HCT116 (cell line): ENCODE measurements around the gene ELN. TPM values are rescaled to one million over a fixed set of nuclear protein-coding genes. Genes with fewer than 3 reads are reported as not detected.

ENCODE experiments used
- ATAC-seq: fragments of 200-7000 bp; cut with Tn5 transposase; 2 replicates; pipeline ENCODE4 v1.9.1; 2020; ENCODE audit warnings: mild to moderate bottlenecking, moderate library complexity
- BruUV-seq: library from RNA; stranded (reverse); fragments of 400-500 nt; replicated peaks from 2 replicates; lab custom pipeline; 2021; lab: Mats Ljungman, UMichigan
- CTCF ChIA-PET: fragments of 300-600 bp; sonication (Branson Sonifier 250); formaldehyde crosslinking; loops from one replicate; lab custom pipeline; 2021; ENCODE audit warnings: antibody characterized with exemption; lab: Charles Lee
- POLR2A ChIA-PET: fragments of 300-600, 350-600 bp; sonication (Branson Sonifier 250); formaldehyde crosslinking; loops from one replicate; lab custom pipeline; 2021; ENCODE audit warnings: antibody characterized with exemption; lab: Charles Lee
- RAD21 ChIA-PET, 2 experiments: fragments of 300-600 bp; sonication (Branson Sonifier 250); formaldehyde crosslinking; loops; one replicate each; lab custom pipeline; 2023; ENCODE audit warnings: low total read pairs in 2 of 2; ENCODE audit not compliant: uncharacterized antibody in 2 of 2, unreplicated experiment in 2 of 2, low non-redundant PET in 1 of 2; lab: Charles Lee
- DNase-seq: peaks from one replicate; pipeline ENCODE4 v3.0.0-alpha.2; 2010; ENCODE audit warnings: low read depth, low spot score
- H2AFZ ChIP-seq: fragments of 200-600 bp; shearing (Covaris generic), sonication (generic); 2 replicates; pipeline ENCODE4 v1.6.1; 2017; ENCODE audit warnings: low read depth, mixed run types, mixed read lengths, antibody characterized with exemption, low read length; ENCODE audit not compliant: poor library complexity, severe bottlenecking
- H3K27ac ChIP-seq: 2 replicates; pipeline ENCODE4 v1.5.1; 2012; ENCODE audit warnings: low read depth, low read length
- H3K27me3 ChIP-seq: fragments of 200-600 bp; sonication (generic); 2 replicates; pipeline ENCODE4 v1.6.1; 2016; ENCODE audit warnings: mixed run types, low read length, mixed read lengths; ENCODE audit not compliant: insufficient read depth
- H3K36me3 ChIP-seq, 2 experiments: fragments of 200-500 bp in 1 of 2; fragments of 200-600 bp in 1 of 2; sonication (Bioruptor generic) in 1 of 2; sonication (generic) in 1 of 2; 2 replicates each; pipeline versions ENCODE4 v1.5.1 to v1.6.1; 2014 to 2016; ENCODE audit warnings: low read length in 2 of 2, inconsistent platforms in 1 of 2, mixed read lengths in 1 of 2, mixed run types in 1 of 2; ENCODE audit not compliant: insufficient read depth in 2 of 2, control insufficient read depth in 1 of 2
- H3K4me1 ChIP-seq, 2 experiments: fragments of 200-600 bp in 1 of 2; sonication (generic) in 1 of 2; 2 replicates each; pipeline versions ENCODE4 v1.5.1 to v1.6.1; 2012 to 2017; ENCODE audit warnings: low read length in 2 of 2, inconsistent platforms in 1 of 2, mild to moderate bottlenecking in 1 of 2, mixed read lengths in 1 of 2, mixed run types in 1 of 2, moderate library complexity in 1 of 2; ENCODE audit not compliant: insufficient read depth in 2 of 2, control insufficient read depth in 1 of 2
- H3K4me2 ChIP-seq: fragments of 200-600 bp; sonication (generic); 2 replicates; pipeline ENCODE4 v1.6.1; 2017; ENCODE audit warnings: mixed run types, low read length, mixed read lengths
- H3K4me3 ChIP-seq, 2 experiments: fragments of 200-600 bp in 1 of 2; sonication (generic) in 1 of 2; replicated peaks in 1 of 2; 2 replicates each; pipeline ENCODE4 v1.5.1; 2011 to 2016; ENCODE audit warnings: low read length in 2 of 2, control low read depth in 1 of 2, low read depth in 1 of 2, mild to moderate bottlenecking in 1 of 2, mixed read lengths in 1 of 2, mixed run types in 1 of 2
- H3K79me2 ChIP-seq: fragments of 200-600 bp; sonication (generic); 2 replicates; pipeline ENCODE4 v1.6.1; 2017; ENCODE audit warnings: mild to moderate bottlenecking, mixed run types, low read length, moderate library complexity, mixed read lengths; ENCODE audit not compliant: insufficient read depth
- H3K9ac ChIP-seq: fragments of 200-600 bp; sonication (generic); 2 replicates; pipeline ENCODE4 v1.6.1; 2016; ENCODE audit warnings: low read length, mixed read lengths
- H3K9me2 ChIP-seq: fragments of 200-600 bp; sonication (generic), shearing (Covaris generic); 2 replicates; pipeline ENCODE4 v1.6.1; 2017; ENCODE audit warnings: mixed run types, mild to moderate bottlenecking, moderate library complexity; ENCODE audit not compliant: insufficient read depth
- H3K9me3 ChIP-seq, 2 experiments: fragments of 200-500 bp in 1 of 2; fragments of 200-600 bp in 1 of 2; sonication (Bioruptor generic) in 1 of 2; sonication (generic) in 1 of 2; 2 replicates each; pipeline ENCODE4 v1.6.1; 2014 to 2017; ENCODE audit warnings: low read length in 2 of 2, mixed read lengths in 2 of 2, inconsistent platforms in 1 of 2, low read depth in 1 of 2, mild to moderate bottlenecking in 1 of 2, mixed run types in 1 of 2, moderate library complexity in 1 of 2; ENCODE audit not compliant: control insufficient read depth in 1 of 2, insufficient read depth in 1 of 2
- H4K20me1 ChIP-seq: fragments of 200-600 bp; sonication (generic), shearing (Covaris generic); 2 replicates; pipeline ENCODE4 v1.6.1; 2017; ENCODE audit warnings: mixed run types, mild to moderate bottlenecking, moderate library complexity; ENCODE audit not compliant: insufficient read depth
- CBX3 ChIP-seq: IDR thresholded peaks from 2 replicates; pipeline ENCODE4 v1.6.1; 2012; ENCODE audit warnings: low read depth
- EGR1 ChIP-seq: IDR thresholded peaks from 2 replicates; pipeline ENCODE4 v1.6.1; 2012; ENCODE audit warnings: low read depth
- ELF1 ChIP-seq: IDR thresholded peaks from 2 replicates; pipeline ENCODE4 v1.6.1; 2012; ENCODE audit warnings: low read depth, borderline replicate concordance
- JUND ChIP-seq: IDR thresholded peaks from 2 replicates; pipeline ENCODE4 v1.6.1; 2012
- MAX ChIP-seq: IDR thresholded peaks from 2 replicates; pipeline ENCODE4 v1.6.1; 2012
- POLR2AphosphoS5 ChIP-seq: IDR thresholded peaks from 2 replicates; pipeline ENCODE4 v1.6.1; 2011; ENCODE audit warnings: mild to moderate bottlenecking, low read depth, low read length, moderate library complexity
- SIN3A ChIP-seq: IDR thresholded peaks from 2 replicates; pipeline ENCODE4 v1.6.1; 2012; ENCODE audit warnings: low read depth
- SP1 ChIP-seq: IDR thresholded peaks from 2 replicates; pipeline ENCODE4 v1.6.1; 2012; ENCODE audit warnings: low read depth
- ZFX ChIP-seq: fragments of 450-650 bp; IDR thresholded peaks from 2 replicates; pipeline ENCODE4 v1.6.1; 2017
- ZNF274 ChIP-seq: fragments of 200-500 bp; sonication (Bioruptor generic); IDR thresholded peaks from 2 replicates; pipeline ENCODE4 v1.6.1; 2014; ENCODE audit warnings: mild to moderate bottlenecking, low read depth, low read length, inconsistent platforms
- intact Hi-C: fragments of 100-400 bp; cut with micrococcal nuclease; formaldehyde crosslinking; loops from 2 replicates; pipeline ENCODE4 v1.10.0; 2022
- total RNA-seq: library from RNA; stranded (reverse); gene quantifications from one replicate; pipeline ENCODE4 v1.2.1, GENCODE V29; 2021; ENCODE audit not compliant: unreplicated experiment
- TF ChIP-seq, protein P1 (sequence below): IDR thresholded peaks from 2 replicates; pipeline ENCODE4 v1.6.1; 2012; ENCODE audit warnings: low read depth
- TF ChIP-seq, protein P2 (sequence below), 3 experiments: fragments of 200-600 bp in 1 of 3; sonication (generic) in 1 of 3; IDR thresholded peaks in 2 of 3; conservative IDR thresholded peaks in 1 of 3; 2 replicates each; pipeline ENCODE4 v1.5.1; 2012 to 2017; ENCODE audit warnings: low read depth in 2 of 3, low read length in 2 of 3, antibody characterized with exemption in 1 of 3, borderline replicate concordance in 1 of 3, control low read depth in 1 of 3, mild to moderate bottlenecking in 1 of 3, mixed read lengths in 1 of 3, mixed run types in 1 of 3, moderate library complexity in 1 of 3; ENCODE audit not compliant: insufficient read depth in 1 of 3
- TF ChIP-seq, protein P3 (sequence below): IDR thresholded peaks from 2 replicates; pipeline ENCODE4 v1.6.1; 2011; ENCODE audit warnings: mild to moderate bottlenecking, low read length, moderate library complexity; ENCODE audit not compliant: insufficient replicate concordance; ENCODE audit errors: extremely low read depth

The ELN gene
- total RNA-seq, 1 experiment from 2014 or later, result 0.17 TPM

DNA sequence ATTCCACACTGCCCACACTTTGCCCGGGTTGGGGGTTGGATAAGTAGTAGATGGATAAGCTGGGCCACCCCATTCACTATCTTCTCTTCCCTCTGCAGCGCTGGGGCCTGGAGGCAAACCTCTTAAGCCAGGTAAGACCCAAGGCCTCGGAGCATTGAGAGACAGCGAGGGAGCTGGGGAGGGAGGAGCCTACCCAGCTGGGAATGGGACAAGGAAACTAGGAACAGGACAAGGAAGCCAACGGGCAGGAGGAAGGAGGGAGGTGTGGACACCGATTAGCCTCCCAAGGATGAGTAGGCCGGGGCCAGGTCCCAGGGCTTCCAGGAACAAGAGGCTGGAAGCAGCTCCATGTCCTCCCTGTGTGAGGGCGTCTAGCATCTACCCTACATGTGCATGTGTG, 9.6 kb downstream of the ELN start:
- no peaks in the 10 kb centered on the region for H3K9me2 ChIP-seq
- H3K4me2 ChIP-seq, result no peak overlapping the region
- no peaks in the 10 kb centered on the region for H3K36me3 ChIP-seq
- no peak overlapping the region for H3K9ac ChIP-seq
- no TSS peak for BruUV-seq
- H3K4me1 ChIP-seq, result peaks cover 6 to 7% of the 10 kb centered on the region in 2 experiments
- no peaks in the 10 kb centered on the region for H3K9me3 ChIP-seq
- ATAC-seq (no peak), DNase-seq (no peak)
- TF ChIP-seq JUND (no peak), SIN3A (no peak), ZFX (no peak), ZNF274 (no peak), MAX (no peak), POLR2AphosphoS5 (no peak), ELF1 (no peak), CBX3 (no peak), EGR1 (no peak), SP1 (no peak)
- TF ChIP-seq, protein P1, sequence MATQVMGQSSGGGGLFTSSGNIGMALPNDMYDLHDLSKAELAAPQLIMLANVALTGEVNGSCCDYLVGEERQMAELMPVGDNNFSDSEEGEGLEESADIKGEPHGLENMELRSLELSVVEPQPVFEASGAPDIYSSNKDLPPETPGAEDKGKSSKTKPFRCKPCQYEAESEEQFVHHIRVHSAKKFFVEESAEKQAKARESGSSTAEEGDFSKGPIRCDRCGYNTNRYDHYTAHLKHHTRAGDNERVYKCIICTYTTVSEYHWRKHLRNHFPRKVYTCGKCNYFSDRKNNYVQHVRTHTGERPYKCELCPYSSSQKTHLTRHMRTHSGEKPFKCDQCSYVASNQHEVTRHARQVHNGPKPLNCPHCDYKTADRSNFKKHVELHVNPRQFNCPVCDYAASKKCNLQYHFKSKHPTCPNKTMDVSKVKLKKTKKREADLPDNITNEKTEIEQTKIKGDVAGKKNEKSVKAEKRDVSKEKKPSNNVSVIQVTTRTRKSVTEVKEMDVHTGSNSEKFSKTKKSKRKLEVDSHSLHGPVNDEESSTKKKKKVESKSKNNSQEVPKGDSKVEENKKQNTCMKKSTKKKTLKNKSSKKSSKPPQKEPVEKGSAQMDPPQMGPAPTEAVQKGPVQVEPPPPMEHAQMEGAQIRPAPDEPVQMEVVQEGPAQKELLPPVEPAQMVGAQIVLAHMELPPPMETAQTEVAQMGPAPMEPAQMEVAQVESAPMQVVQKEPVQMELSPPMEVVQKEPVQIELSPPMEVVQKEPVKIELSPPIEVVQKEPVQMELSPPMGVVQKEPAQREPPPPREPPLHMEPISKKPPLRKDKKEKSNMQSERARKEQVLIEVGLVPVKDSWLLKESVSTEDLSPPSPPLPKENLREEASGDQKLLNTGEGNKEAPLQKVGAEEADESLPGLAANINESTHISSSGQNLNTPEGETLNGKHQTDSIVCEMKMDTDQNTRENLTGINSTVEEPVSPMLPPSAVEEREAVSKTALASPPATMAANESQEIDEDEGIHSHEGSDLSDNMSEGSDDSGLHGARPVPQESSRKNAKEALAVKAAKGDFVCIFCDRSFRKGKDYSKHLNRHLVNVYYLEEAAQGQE, result no peak
- TF ChIP-seq, protein P2, sequence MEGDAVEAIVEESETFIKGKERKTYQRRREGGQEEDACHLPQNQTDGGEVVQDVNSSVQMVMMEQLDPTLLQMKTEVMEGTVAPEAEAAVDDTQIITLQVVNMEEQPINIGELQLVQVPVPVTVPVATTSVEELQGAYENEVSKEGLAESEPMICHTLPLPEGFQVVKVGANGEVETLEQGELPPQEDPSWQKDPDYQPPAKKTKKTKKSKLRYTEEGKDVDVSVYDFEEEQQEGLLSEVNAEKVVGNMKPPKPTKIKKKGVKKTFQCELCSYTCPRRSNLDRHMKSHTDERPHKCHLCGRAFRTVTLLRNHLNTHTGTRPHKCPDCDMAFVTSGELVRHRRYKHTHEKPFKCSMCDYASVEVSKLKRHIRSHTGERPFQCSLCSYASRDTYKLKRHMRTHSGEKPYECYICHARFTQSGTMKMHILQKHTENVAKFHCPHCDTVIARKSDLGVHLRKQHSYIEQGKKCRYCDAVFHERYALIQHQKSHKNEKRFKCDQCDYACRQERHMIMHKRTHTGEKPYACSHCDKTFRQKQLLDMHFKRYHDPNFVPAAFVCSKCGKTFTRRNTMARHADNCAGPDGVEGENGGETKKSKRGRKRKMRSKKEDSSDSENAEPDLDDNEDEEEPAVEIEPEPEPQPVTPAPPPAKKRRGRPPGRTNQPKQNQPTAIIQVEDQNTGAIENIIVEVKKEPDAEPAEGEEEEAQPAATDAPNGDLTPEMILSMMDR (IDR thresholded peaks at IDR 0.05 in 2 of 3, conservative IDR thresholded peaks at IDR 0.05 in 1 of 3; ENCODE audit: borderline replicate concordance in 1 of 3, insufficient read depth in 1 of 3, low read depth in 2 of 3, low read length in 2 of 3), result no peak
- TF ChIP-seq, protein P3, sequence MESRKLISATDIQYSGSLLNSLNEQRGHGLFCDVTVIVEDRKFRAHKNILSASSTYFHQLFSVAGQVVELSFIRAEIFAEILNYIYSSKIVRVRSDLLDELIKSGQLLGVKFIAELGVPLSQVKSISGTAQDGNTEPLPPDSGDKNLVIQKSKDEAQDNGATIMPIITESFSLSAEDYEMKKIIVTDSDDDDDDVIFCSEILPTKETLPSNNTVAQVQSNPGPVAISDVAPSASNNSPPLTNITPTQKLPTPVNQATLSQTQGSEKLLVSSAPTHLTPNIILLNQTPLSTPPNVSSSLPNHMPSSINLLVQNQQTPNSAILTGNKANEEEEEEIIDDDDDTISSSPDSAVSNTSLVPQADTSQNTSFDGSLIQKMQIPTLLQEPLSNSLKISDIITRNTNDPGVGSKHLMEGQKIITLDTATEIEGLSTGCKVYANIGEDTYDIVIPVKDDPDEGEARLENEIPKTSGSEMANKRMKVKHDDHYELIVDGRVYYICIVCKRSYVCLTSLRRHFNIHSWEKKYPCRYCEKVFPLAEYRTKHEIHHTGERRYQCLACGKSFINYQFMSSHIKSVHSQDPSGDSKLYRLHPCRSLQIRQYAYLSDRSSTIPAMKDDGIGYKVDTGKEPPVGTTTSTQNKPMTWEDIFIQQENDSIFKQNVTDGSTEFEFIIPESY, result no peak
- POLR2A ChIA-PET, result no interaction called here
- H3K79me2 ChIP-seq, result no peaks in the 10 kb centered on the region
- H3K4me3 ChIP-seq, result no peak overlapping the region
- CTCF ChIA-PET, result interaction anchor here (5.4 kb wide), 1 partner anchor 11 kb away, joined by 29 read pairs; the partner anchor contains the start of gene ELN
- H4K20me1 ChIP-seq, result no peaks in the 10 kb centered on the region
- H2AFZ ChIP-seq, result no peak overlapping the region
- intact Hi-C loops, result no loop called here
- no peak overlapping the region for H3K27ac ChIP-seq
- RAD21 ChIA-PET, result no interaction called here
- no peaks in the 10 kb centered on the region for H3K27me3 ChIP-seq
